CD14-positive monocyte (primary cell): ENCODE measurements around the gene ELP1. TPM values are rescaled to one million over a fixed set of nuclear protein-coding genes. Genes with fewer than 3 reads are reported as not detected.

Experiments
- DNase-seq, 3 donors: peaks; one replicate each; pipeline ENCODE4 v3.0.0-alpha.2; 2011 to 2022
- H2AFZ ChIP-seq: 2 replicates; pipeline ENCODE4 v1.6.0; 2012; ENCODE audit warnings: mild to moderate bottlenecking, low read depth, low read length, inconsistent platforms; ENCODE audit not compliant: insufficient read depth, poor library complexity, severe bottlenecking
- H3K27ac ChIP-seq, 2 donors: 1 replicate in 1 of 2; 2 replicates in 1 of 2; pipeline ENCODE4 v1.5.1; 2012 to 2013; ENCODE audit warnings: low read length in 2 of 2, control low read depth in 1 of 2, inconsistent platforms in 1 of 2, low read depth in 1 of 2, mild to moderate bottlenecking in 1 of 2
- H3K27me3 ChIP-seq, 2 donors: one replicate each; pipeline versions ENCODE4 v1.6.0 to v1.6.1; 2011 to 2013; ENCODE audit warnings: low read length in 2 of 2; ENCODE audit not compliant: control insufficient read depth in 2 of 2, insufficient read depth in 2 of 2
- H3K36me3 ChIP-seq, 2 donors: replicated peaks in 1 of 2; 1 replicate in 1 of 2; 2 replicates in 1 of 2; pipeline versions ENCODE4 v1.5.1 to v1.6.1; 2012 to 2013; ENCODE audit warnings: low read length in 2 of 2, control low read depth in 1 of 2, inconsistent platforms in 1 of 2, mild to moderate bottlenecking in 1 of 2; ENCODE audit not compliant: insufficient read depth in 2 of 2, control insufficient read depth in 1 of 2
- H3K4me1 ChIP-seq, 2 donors: 1 replicate in 1 of 2; 2 replicates in 1 of 2; pipeline versions ENCODE4 v1.5.1 to v1.6.1; 2012 to 2013; ENCODE audit warnings: low read length in 2 of 2, control low read depth in 1 of 2, inconsistent platforms in 1 of 2, mild to moderate bottlenecking in 1 of 2, moderate library complexity in 1 of 2; ENCODE audit not compliant: insufficient read depth in 2 of 2, control insufficient read depth in 1 of 2
- H3K4me2 ChIP-seq: replicated peaks from 2 replicates; pipeline ENCODE3; 2012; ENCODE audit warnings: low read length, moderate library complexity, mild to moderate bottlenecking; ENCODE audit not compliant: poor library complexity, severe bottlenecking; ENCODE audit errors: extremely low read depth
- H3K4me3 ChIP-seq, 3 experiments: fragments of 200-600 bp in 1 of 3; sonication (generic) in 1 of 3; replicated peaks in 1 of 3; 1 replicate in 2 of 3; 2 replicates in 1 of 3; pipeline ENCODE4 v1.5.1; 2011 to 2013; ENCODE audit warnings: low read length in 3 of 3, mild to moderate bottlenecking in 3 of 3, control low read depth in 2 of 3, low read depth in 2 of 3, inconsistent platforms in 1 of 3, moderate library complexity in 1 of 3
- H3K79me2 ChIP-seq: 2 replicates; pipeline ENCODE4 v1.6.0; 2012; ENCODE audit warnings: mild to moderate bottlenecking, control low read depth, inconsistent platforms, low read length, moderate library complexity; ENCODE audit not compliant: insufficient read depth
- H3K9ac ChIP-seq: 2 replicates; pipeline ENCODE4 v1.6.0; 2017; ENCODE audit warnings: low read length, mild to moderate bottlenecking; ENCODE audit not compliant: insufficient read depth, poor library complexity, severe bottlenecking
- H3K9me3 ChIP-seq, 2 donors: replicated peaks in 1 of 2; 1 replicate in 1 of 2; 2 replicates in 1 of 2; pipeline versions ENCODE4 v1.5.1 to v1.6.1; 2012 to 2013; ENCODE audit warnings: low read length in 2 of 2, control low read depth in 1 of 2; ENCODE audit not compliant: control insufficient read depth in 1 of 2, insufficient read depth in 1 of 2
- H4K20me1 ChIP-seq: 2 replicates; pipeline ENCODE4 v1.6.0; 2012; ENCODE audit warnings: mild to moderate bottlenecking, low read length, control low read depth, moderate library complexity; ENCODE audit not compliant: insufficient read depth
- H3K27ac Mint-ChIP-seq, 7 donors: one replicate each; pipeline ENCODE4 v1.8.0; 2020; ENCODE audit warnings: mild to moderate bottlenecking in 7 of 7, mixed read lengths in 7 of 7, moderate library complexity in 6 of 7, inconsistent platforms in 2 of 7
- H3K27me3 Mint-ChIP-seq, 3 donors: one replicate each; pipeline ENCODE4 v1.8.0; 2021 to 2022; ENCODE audit warnings: low read depth in 3 of 3, mild to moderate bottlenecking in 3 of 3, mixed read lengths in 3 of 3, moderate library complexity in 3 of 3, inconsistent platforms in 1 of 3
- H3K36me3 Mint-ChIP-seq, 2 donors: one replicate each; pipeline ENCODE4 v1.8.0; 2020; ENCODE audit warnings: mixed read lengths in 2 of 2, inconsistent platforms in 1 of 2, mild to moderate bottlenecking in 1 of 2
- H3K4me1 Mint-ChIP-seq: one replicate; pipeline ENCODE4 v1.8.0; 2020; ENCODE audit warnings: mild to moderate bottlenecking, mixed read lengths
- H3K4me3 Mint-ChIP-seq, 2 donors: one replicate each; pipeline ENCODE4 v1.8.0; 2020; ENCODE audit warnings: mild to moderate bottlenecking in 2 of 2, mixed read lengths in 2 of 2, moderate library complexity in 1 of 2
- H3K9me3 Mint-ChIP-seq, 7 donors: one replicate each; pipeline ENCODE4 v1.8.0; 2020 to 2022; ENCODE audit warnings: mixed read lengths in 7 of 7, mild to moderate bottlenecking in 6 of 7, moderate library complexity in 6 of 7, inconsistent platforms in 2 of 7
- WGBS: methylation state at CpG from one replicate; pipeline ENCODE4 v1.1.5; 2013; ENCODE audit warnings: missing lambda C conversion rate; ENCODE audit not compliant: insufficient coverage; 5-methylcytosine and 5-hydroxymethylcytosine counted together
- intact Hi-C, 2 donors: fragments of 100-400 bp; cut with micrococcal nuclease; formaldehyde crosslinking; loops; one replicate each; pipeline versions ENCODE4 v1.15.0 to v1.15.1; 2023
- polyA plus RNA-seq, 3 donors: library from polyadenylated mRNA; depleted of rRNA in 1 of 3; unstranded in 2 of 3; stranded (reverse) in 1 of 3; fragments of 300-500 nt in 2 of 3; fragments of >200 nt in 1 of 3; fragmentation: Illumina TruSeq in 2 of 3; gene quantifications; 1 replicate in 2 of 3; 2 replicates in 1 of 3; pipeline ENCODE4 v1.2.3, GENCODE V29; 2012 to 2021
- TF ChIP-seq, protein P1 (sequence below): fragments of 200-600 bp; IDR thresholded peaks from one replicate; pipeline ENCODE4 v1.8.0; 2022; ENCODE audit warnings: antibody characterized with exemption, mild to moderate bottlenecking

The ELP1 gene
- polyA plus RNA-seq, 3 donors = 7.9 to 12.2 (median 11.1) TPM

DNA sequence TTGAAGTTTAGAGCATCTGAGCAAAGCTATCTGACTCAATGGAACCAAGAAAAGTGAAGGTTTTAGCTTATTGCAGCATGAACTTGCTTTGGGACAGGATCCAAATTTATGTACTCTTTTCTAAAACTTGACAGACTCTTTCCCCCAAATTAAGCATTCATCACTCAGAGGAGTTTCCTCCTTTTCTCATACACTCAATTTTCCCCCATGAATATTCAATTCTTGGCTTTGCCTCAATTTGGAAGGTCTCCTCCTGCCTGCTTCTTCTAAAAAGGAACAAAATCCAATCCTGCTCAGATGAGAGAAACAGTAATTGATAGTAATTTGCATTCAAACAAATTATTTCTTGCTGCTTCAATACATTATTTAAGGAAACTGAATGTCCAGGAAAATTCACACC lies 66.8 kb downstream of the ELP1 start:
- H3K36me3 Mint-ChIP-seq = peaks cover 39 to 48% of the 10 kb centered on the region in 2 donors
- no peaks in the 10 kb centered on the region for H3K4me1 Mint-ChIP-seq
- no peaks in the 10 kb centered on the region for H4K20me1 ChIP-seq
- peaks cover 0 to 3% (median 0%) of the 10 kb centered on the region in 3 donors for H3K27me3 Mint-ChIP-seq
- intact Hi-C loops = no loop called here
- H3K27ac Mint-ChIP-seq = no peak overlapping the region
- no peaks in the 10 kb centered on the region for H3K4me1 ChIP-seq
- H3K27ac ChIP-seq = no peak overlapping the region
- no peak overlapping the region for H2AFZ ChIP-seq
- H3K9me3 ChIP-seq = peaks cover 4 to 8% of the 10 kb centered on the region in 2 donors
- no peak overlapping the region for H3K4me2 ChIP-seq
- no peak for DNase-seq
- TF ChIP-seq, protein P1, sequence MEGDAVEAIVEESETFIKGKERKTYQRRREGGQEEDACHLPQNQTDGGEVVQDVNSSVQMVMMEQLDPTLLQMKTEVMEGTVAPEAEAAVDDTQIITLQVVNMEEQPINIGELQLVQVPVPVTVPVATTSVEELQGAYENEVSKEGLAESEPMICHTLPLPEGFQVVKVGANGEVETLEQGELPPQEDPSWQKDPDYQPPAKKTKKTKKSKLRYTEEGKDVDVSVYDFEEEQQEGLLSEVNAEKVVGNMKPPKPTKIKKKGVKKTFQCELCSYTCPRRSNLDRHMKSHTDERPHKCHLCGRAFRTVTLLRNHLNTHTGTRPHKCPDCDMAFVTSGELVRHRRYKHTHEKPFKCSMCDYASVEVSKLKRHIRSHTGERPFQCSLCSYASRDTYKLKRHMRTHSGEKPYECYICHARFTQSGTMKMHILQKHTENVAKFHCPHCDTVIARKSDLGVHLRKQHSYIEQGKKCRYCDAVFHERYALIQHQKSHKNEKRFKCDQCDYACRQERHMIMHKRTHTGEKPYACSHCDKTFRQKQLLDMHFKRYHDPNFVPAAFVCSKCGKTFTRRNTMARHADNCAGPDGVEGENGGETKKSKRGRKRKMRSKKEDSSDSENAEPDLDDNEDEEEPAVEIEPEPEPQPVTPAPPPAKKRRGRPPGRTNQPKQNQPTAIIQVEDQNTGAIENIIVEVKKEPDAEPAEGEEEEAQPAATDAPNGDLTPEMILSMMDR = no peak
- no peaks in the 10 kb centered on the region for H3K79me2 ChIP-seq
- H3K4me3 ChIP-seq = no peak overlapping the region
- H3K27me3 ChIP-seq = no peaks in the 10 kb centered on the region
- H3K9me3 Mint-ChIP-seq = peaks cover 0 to 10% (median 5%) of the 10 kb centered on the region in 7 donors
- H3K36me3 ChIP-seq = peaks cover 20 to 33% of the 10 kb centered on the region in 2 donors
- H3K4me3 Mint-ChIP-seq = no peak overlapping the region
- no peak overlapping the region for H3K9ac ChIP-seq

GRCh38 chr9:108866001-108866420 lies 67.9 kb downstream of the ELP1 start:
- Mint-ChIP-seq H3K4me3 (no peak overlapping the region), H3K36me3 (peaks cover 30 to 37% of the 10 kb centered on the region in 2 donors), H3K27me3 (peaks cover 0 to 3% (median 0%) of the 10 kb centered on the region in 3 donors), H3K27ac (no peak overlapping the region), H3K4me1 (no peaks in the 10 kb centered on the region), H3K9me3 (peaks cover 0 to 2% (median 0%) of the 10 kb centered on the region in 7 donors)
- Histone ChIP-seq H3K36me3 (peaks cover 11 to 22% of the 10 kb centered on the region in 2 donors), H4K20me1 (no peaks in the 10 kb centered on the region), H3K27me3 (no peaks in the 10 kb centered on the region), H3K4me2 (no peak overlapping the region), H3K9ac (no peak overlapping the region), H2AFZ (no peak overlapping the region), H3K4me3 (no peak overlapping the region), H3K4me1 (no peaks in the 10 kb centered on the region), H3K79me2 (no peaks in the 10 kb centered on the region), H3K9me3 (no peaks in the 10 kb centered on the region), H3K27ac (no peak overlapping the region)
- no CpG with 5 or more reads among the region's 2 CpGs for WGBS
- DNase-seq = no peak
- TF ChIP-seq, protein P1 = no peak
- intact Hi-C loops = no loop called here
